PC-9 (cell line): ENCODE measurements around the gene CMKLR1.

Source experiments
- CTCF ChIP-seq: fragments of 200-600 bp; sonication (generic); conservative IDR thresholded peaks from 2 replicates; pipeline ENCODE4 v1.6.1; 2017; ENCODE audit warnings: mixed run types, antibody characterized with exemption, mild to moderate bottlenecking, moderate library complexity
- EZH2 ChIP-seq: fragments of 200-600 bp; sonication (generic); IDR thresholded peaks from 2 replicates; pipeline ENCODE4 v1.8.0; 2017; ENCODE audit warnings: antibody characterized with exemption, low read depth

- TF ChIP-seq CTCF, result no peak
- TF ChIP-seq EZH2, result no peak
Observed at GRCh38 chr12:108318472-108319275, 20.4 kb downstream of the CMKLR1 start.
